KOPT-K1 (cell line): Measurements from ENCODE around the gene UNC119.
"Not testable (repeated sequence)": the region's sequence is repeated elsewhere in the genome, so short reads cannot be mapped to it uniquely, and the experiment has no call there.

Experiments
- H3K27ac ChIP-seq: fragments of 200-600 bp; sonication (generic); 2 replicates; pipeline ENCODE4 v1.5.1; 2016; ENCODE audit warnings: antibody characterized with exemption, mild to moderate bottlenecking, low read depth, low read length; ENCODE audit not compliant: poor library complexity, severe bottlenecking
- H3K36me3 ChIP-seq: fragments of 200-600 bp; sonication (generic); 2 replicates; pipeline ENCODE4 v1.5.1; 2017; ENCODE audit warnings: antibody characterized with exemption, mild to moderate bottlenecking, low read length, moderate library complexity; ENCODE audit not compliant: insufficient read depth
- H3K9me3 ChIP-seq: fragments of 200-600 bp; sonication (generic); 2 replicates; pipeline ENCODE4 v1.5.1; 2017; ENCODE audit warnings: antibody characterized with exemption, low read length, mild to moderate bottlenecking; ENCODE audit not compliant: insufficient read depth, poor library complexity, severe bottlenecking

UNC119 gene

GRCh38 chr17:28524476-28525424 is 27.7 kb downstream of the UNC119 start:
- H3K27ac ChIP-seq = no peak overlapping the region
- no peaks in the 10 kb centered on the region for H3K36me3 ChIP-seq
- no peaks in the 10 kb centered on the region for H3K9me3 ChIP-seq

GRCh38 chr17:28523876-28524275 is 28.5 kb downstream of the UNC119 start:
- H3K27ac ChIP-seq = no peak overlapping the region
- no peaks in the 10 kb centered on the region for H3K9me3 ChIP-seq

GRCh38 chr17:28523186-28523585 is 29.2 kb downstream of the UNC119 start:
- Histone ChIP-seq H3K36me3 (no peaks in the 10 kb centered on the region), H3K9me3 (no peaks in the 10 kb centered on the region), H3K27ac (no peak overlapping the region)

More at GRCh38 chr17:28523876-28524275, 28.5 kb downstream of the UNC119 start:
- H3K36me3 ChIP-seq = no peaks in the 10 kb centered on the region

GRCh38 chr17:28522281-28522680 is 30.1 kb downstream of the UNC119 start:
- not testable (repeated sequence) for H3K36me3 ChIP-seq, H3K27ac ChIP-seq, H3K9me3 ChIP-seq

GRCh38 chr17:28521311-28522085 is 30.9 kb downstream of the UNC119 start:
- Histone ChIP-seq H3K36me3 (no peaks in the 10 kb centered on the region), H3K9me3 (peaks cover 11% of the 10 kb centered on the region), H3K27ac (no peak overlapping the region)

GRCh38 chr17:28520687-28521086 is 31.7 kb downstream of the UNC119 start:
- H3K27ac ChIP-seq = no peak overlapping the region
- H3K36me3 ChIP-seq = no peaks in the 10 kb centered on the region
- H3K9me3 ChIP-seq = peaks cover 18% of the 10 kb centered on the region

GRCh38 chr17:28519236-28519635 is 33.2 kb downstream of the UNC119 start:
- Histone ChIP-seq H3K9me3 (peaks cover 25% of the 10 kb centered on the region), H3K27ac (peak overlapping the region; percentile 43), H3K36me3 (no peaks in the 10 kb centered on the region)

GRCh38 chr17:28518578-28518977 is 33.8 kb downstream of the UNC119 start:
- H3K9me3 ChIP-seq = peaks cover 25% of the 10 kb centered on the region
- H3K27ac ChIP-seq = no peak overlapping the region
- no peaks in the 10 kb centered on the region for H3K36me3 ChIP-seq

GRCh38 chr17:28518132-28518531 is 34.3 kb downstream of the UNC119 start:
- peaks cover 25% of the 10 kb centered on the region for H3K9me3 ChIP-seq
- H3K27ac ChIP-seq = no peak overlapping the region

GRCh38 chr17:28515518-28515917 is 36.9 kb downstream of the UNC119 start:
- H3K9me3 ChIP-seq = peaks cover 25% of the 10 kb centered on the region
- H3K27ac ChIP-seq = no peak overlapping the region
- H3K36me3 ChIP-seq = no peaks in the 10 kb centered on the region

More at GRCh38 chr17:28518132-28518531, 34.3 kb downstream of the UNC119 start:
- no peaks in the 10 kb centered on the region for H3K36me3 ChIP-seq

GRCh38 chr17:28514561-28515002 is 37.8 kb downstream of the UNC119 start:
- H3K36me3 ChIP-seq = no peaks in the 10 kb centered on the region
- H3K27ac ChIP-seq = no peak overlapping the region
- peaks cover 25% of the 10 kb centered on the region for H3K9me3 ChIP-seq

- H3K27ac ChIP-seq = no peak overlapping the region
These were observed 38.9 kb downstream of the UNC119 start for GRCh38 chr17:28513476-28513875.

GRCh38 chr17:28511858-28512461 is 40.5 kb downstream of the UNC119 start:
- Histone ChIP-seq H3K27ac (no peak overlapping the region), H3K36me3 (no peaks in the 10 kb centered on the region), H3K9me3 (peaks cover 19% of the 10 kb centered on the region)

More at GRCh38 chr17:28513476-28513875, 38.9 kb downstream of the UNC119 start:
- Histone ChIP-seq H3K36me3 (no peaks in the 10 kb centered on the region), H3K9me3 (peaks cover 25% of the 10 kb centered on the region)

GRCh38 chr17:28509789-28510188 is 42.6 kb downstream of the UNC119 start:
- Histone ChIP-seq H3K27ac (no peak overlapping the region), H3K9me3 (no peaks in the 10 kb centered on the region), H3K36me3 (no peaks in the 10 kb centered on the region)

- H3K36me3 ChIP-seq = no peaks in the 10 kb centered on the region
- H3K27ac ChIP-seq = no peak overlapping the region
- no peaks in the 10 kb centered on the region for H3K9me3 ChIP-seq
These were observed 44.2 kb downstream of the UNC119 start for GRCh38 chr17:28508211-28508724.
